ENCODE data around the gene SRSF10. TPM values are rescaled to one million over a fixed set of nuclear protein-coding genes. Genes with fewer than 3 reads are reported as not detected.

SRSF10 gene
- total RNA-seq, 1 donor from 2014 or later, result 65.2 TPM

GRCh38 chr1:23914921-23915320 lies 65.2 kb downstream of the SRSF10 start:
- Histone ChIP-seq H3K27ac (ENCODE audit: low read depth, low read length) (no peak overlapping the region), H3K4me1 (ENCODE audit: control insufficient read depth in 3 of 3, insufficient read depth in 3 of 3, low read length in 3 of 3) (peaks cover 0 to 6% (median 3%) of the 10 kb centered on the region in 3 donors), H3K4me3 (ENCODE audit: low read length in 3 of 3) (no peak overlapping the region), H3K36me3 (ENCODE audit: control insufficient read depth in 3 of 3, insufficient read depth in 3 of 3, low read length in 3 of 3) (no peaks in the 10 kb centered on the region), H3K9ac (ENCODE audit: low read depth in 1 of 3, low read length in 3 of 3) (no peak overlapping the region), H3K9me3 (ENCODE audit: control insufficient read depth in 3 of 3, low read length in 3 of 3) (no peaks in the 10 kb centered on the region), H3K27me3 (ENCODE audit: control insufficient read depth in 3 of 3, insufficient read depth in 3 of 3, low read length in 3 of 3) (peaks cover 0 to 4% (median 3%) of the 10 kb centered on the region in 3 donors)

Small RNA genes lying within 50 kb of the gene (small RNA-seq; reads per million reads assigned to genes)
- not detected for gene MIR378F

Other genes starting within 250 kb of the SRSF10 start
- gene ELOA, start 236.9 kb downstream of the SRSF10 start, total RNA-seq, result 14.1 TPM
- 53.2 TPM for gene PITHD1, start 201.9 kb downstream of the SRSF10 start, total RNA-seq
- gene LYPLA2, start 189.2 kb downstream of the SRSF10 start, total RNA-seq, result 21.9 TPM
- gene GALE, start 179.6 kb downstream of the SRSF10 start, total RNA-seq, result 17.2 TPM
- gene HMGCL, start 154.9 kb downstream of the SRSF10 start, total RNA-seq, result 31.3 TPM
- gene FUCA1, start 112.0 kb downstream of the SRSF10 start, total RNA-seq, result 21.9 TPM
- under 0.01 TPM for gene CNR2, start 67.0 kb downstream of the SRSF10 start, total RNA-seq
- gene PNRC2, start 20.5 kb downstream of the SRSF10 start, total RNA-seq, result 62.6 TPM
- 340 TPM for gene MYOM3, start 131.8 kb upstream of the SRSF10 start, total RNA-seq
- gene IL22RA1, start 162.8 kb upstream of the SRSF10 start, total RNA-seq, result not detected
- not detected for gene IFNLR1, start 207.0 kb upstream of the SRSF10 start, total RNA-seq